MCF 10A (cell line): ENCODE measurements around the gene SKIC2. TPM values are rescaled to one million over a fixed set of nuclear protein-coding genes. Genes with fewer than 3 reads are reported as not detected.

ENCODE experiments used
- BruUV-seq: library from RNA; stranded (reverse); fragments of 400-500 nt; replicated peaks from 2 replicates; lab custom pipeline; 2021; lab: Mats Ljungman, UMichigan
- CTCF ChIA-PET: fragments of 300-600 bp; sonication (Branson Sonifier 250); formaldehyde crosslinking; extraction: SDS; loops from one replicate; lab custom pipeline; 2021; ENCODE audit warnings: antibody characterized with exemption, inconsistent platforms; lab: Yijun Ruan, JAX
- POLR2A ChIA-PET: fragments of 300-600, 350-650 bp; sonication (Branson Sonifier 250); formaldehyde crosslinking; extraction: SDS; loops from one replicate; lab custom pipeline; 2020; ENCODE audit warnings: antibody characterized with exemption, inconsistent platforms; lab: Yijun Ruan, JAX
- DNase-seq: peaks from one replicate; pipeline ENCODE4 v3.0.0-alpha.2; 2018; ENCODE audit not compliant: unreplicated experiment
- H3K27ac Mint-ChIP-seq: one replicate; pipeline ENCODE4 v1.8.0; 2022; ENCODE audit warnings: mild to moderate bottlenecking, low read depth, mixed read lengths; ENCODE audit not compliant: unreplicated experiment
- H3K27me3 Mint-ChIP-seq: one replicate; pipeline ENCODE4 v1.8.0; 2022; ENCODE audit warnings: mixed read lengths; ENCODE audit not compliant: insufficient read depth, unreplicated experiment
- H3K36me3 Mint-ChIP-seq: one replicate; pipeline ENCODE4 v1.8.0; 2022; ENCODE audit warnings: mild to moderate bottlenecking, moderate library complexity, mixed read lengths; ENCODE audit not compliant: insufficient read depth, unreplicated experiment
- H3K4me1 Mint-ChIP-seq: one replicate; pipeline ENCODE4 v1.8.0; 2022; ENCODE audit warnings: mixed read lengths; ENCODE audit not compliant: insufficient read depth, unreplicated experiment
- H3K4me3 Mint-ChIP-seq: one replicate; pipeline ENCODE4 v1.8.0; 2022; ENCODE audit warnings: mild to moderate bottlenecking, moderate library complexity, mixed read lengths; ENCODE audit not compliant: unreplicated experiment
- H3K9me3 Mint-ChIP-seq: one replicate; pipeline ENCODE4 v1.8.0; 2022; ENCODE audit warnings: mixed read lengths; ENCODE audit not compliant: unreplicated experiment
- CTCF ChIP-seq: fragments of 200-600 bp; IDR thresholded peaks from one replicate; pipeline ENCODE4 v1.8.0; 2022; ENCODE audit warnings: antibody characterized with exemption, mild to moderate bottlenecking; ENCODE audit not compliant: unreplicated experiment
- intact Hi-C: fragments of 100-400 bp; cut with micrococcal nuclease; formaldehyde crosslinking; loops from 2 replicates; pipeline ENCODE4 v1.14.1; 2022
- total RNA-seq: library from RNA; stranded (reverse); gene quantifications from 2 replicates; pipeline ENCODE4 v1.2.3, GENCODE V29; 2022

The SKIC2 gene
- total RNA-seq, 1 experiment from 2014 or later, result 53.1 TPM

DNA sequence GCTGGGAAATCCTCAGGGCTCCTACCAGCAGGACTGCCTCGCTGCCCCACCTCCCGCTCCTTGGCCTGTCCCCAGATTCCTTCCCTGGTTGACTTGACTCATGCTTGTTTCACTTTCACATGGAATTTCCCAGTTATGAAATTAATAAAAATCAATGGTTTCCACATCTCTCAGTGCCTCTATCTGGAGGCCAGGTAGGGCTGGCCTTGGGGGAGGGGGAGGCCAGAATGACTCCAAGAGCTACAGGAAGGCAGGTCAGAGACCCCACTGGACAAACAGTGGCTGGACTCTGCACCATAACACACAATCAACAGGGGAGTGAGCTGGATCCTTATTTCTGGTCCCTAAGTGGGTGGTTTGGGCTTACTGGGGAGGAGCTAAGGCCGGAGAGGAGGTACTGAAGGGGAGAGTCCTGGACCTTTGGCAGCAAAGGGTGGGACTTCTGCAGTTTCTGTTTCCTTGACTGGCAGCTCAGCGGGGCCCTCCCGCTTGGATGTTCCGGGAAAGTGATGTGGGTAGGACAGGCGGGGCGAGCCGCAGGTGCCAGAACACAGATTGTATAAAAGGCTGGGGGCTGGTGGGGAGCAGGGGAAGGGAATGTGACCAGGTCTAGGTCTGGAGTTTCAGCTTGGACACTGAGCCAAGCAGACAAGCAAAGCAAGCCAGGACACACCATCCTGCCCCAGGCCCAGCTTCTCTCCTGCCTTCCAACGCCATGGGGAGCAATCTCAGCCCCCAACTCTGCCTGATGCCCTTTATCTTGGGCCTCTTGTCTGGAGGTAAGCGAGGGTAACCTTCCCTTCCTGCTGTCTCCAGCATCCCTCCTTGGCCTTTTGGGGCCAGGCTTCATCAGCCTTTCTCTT, 13.2 kb upstream of the SKIC2 start, which contains the start of gene CFB:
Gene CFB (plus strand): TSS at position 589 of the 863 bp plus-strand sequence. CDS start 127 bp downstream, at position 716.
- ChIA-PET POLR2A (interaction anchor here (0.6 to 3.0 kb wide), 19 partner anchors 12 to 1309 kb away, joined by 3 to 24 read pairs (median 5); partner anchors contain the start of genes DXO, EHMT2, FKBPL and NELFE), CTCF (interaction anchor here (0.6 to 0.9 kb wide), 3 partner anchors 25 to 333 kb away, joined by 3 to 4 read pairs (median 3); no protein-coding TSS in a partner anchor)
- Mint-ChIP-seq H3K4me3 (peak within 1 kb of the TSS; percentile 64), H3K36me3 (peaks cover 40% of the 10 kb centered on the region), H3K27ac (peak within 1 kb of the TSS; percentile 90), H3K4me1 (peaks cover 59% of the 10 kb centered on the region), H3K27me3 (no peaks in the 10 kb centered on the region), H3K9me3 (no peaks in the 10 kb centered on the region)
- no peak for TF ChIP-seq CTCF
- intact Hi-C loops, result no loop called here
- DNase-seq, result peak; percentile 94
- no TSS peak for BruUV-seq

DNA sequence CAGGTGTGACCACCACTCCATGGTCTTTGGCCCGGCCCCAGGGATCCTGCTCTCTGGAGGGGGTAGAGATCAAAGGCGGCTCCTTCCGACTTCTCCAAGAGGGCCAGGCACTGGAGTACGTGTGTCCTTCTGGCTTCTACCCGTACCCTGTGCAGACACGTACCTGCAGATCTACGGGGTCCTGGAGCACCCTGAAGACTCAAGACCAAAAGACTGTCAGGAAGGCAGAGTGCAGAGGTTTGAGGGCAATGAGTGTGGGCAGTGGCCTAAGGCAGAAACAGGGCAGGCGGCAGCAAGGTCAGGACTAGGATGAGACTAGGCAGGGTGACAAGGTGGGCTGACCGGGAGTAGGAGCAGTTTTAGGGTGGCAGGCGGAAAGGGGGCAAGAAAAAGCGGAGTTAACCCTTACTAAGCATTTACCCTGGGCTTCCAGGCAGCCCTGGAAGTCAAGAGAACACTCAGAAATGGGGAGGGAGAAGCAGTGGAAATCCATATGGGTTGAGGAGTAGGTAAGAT, 12.5 kb upstream of the SKIC2 start:
- peak overlapping the region; percentile 90 for H3K27ac Mint-ChIP-seq
- peaks cover 40% of the 10 kb centered on the region for H3K36me3 Mint-ChIP-seq
- no peak for TF ChIP-seq CTCF
- H3K27me3 Mint-ChIP-seq, result no peaks in the 10 kb centered on the region
- no peak for DNase-seq
- ChIA-PET POLR2A (interaction anchor here (1.1 to 3.0 kb wide), 11 partner anchors 11 to 183 kb away, joined by 4 to 24 read pairs (median 6); partner anchors contain the start of genes DXO, EHMT2, FKBPL and NELFE), CTCF (no interaction called here)
- H3K4me1 Mint-ChIP-seq, result peaks cover 53% of the 10 kb centered on the region
- peak overlapping the region; percentile 64 for H3K4me3 Mint-ChIP-seq
- H3K9me3 Mint-ChIP-seq, result no peaks in the 10 kb centered on the region
- intact Hi-C loops, result no loop called here
- BruUV-seq, result TSS peak; percentile 69

DNA sequence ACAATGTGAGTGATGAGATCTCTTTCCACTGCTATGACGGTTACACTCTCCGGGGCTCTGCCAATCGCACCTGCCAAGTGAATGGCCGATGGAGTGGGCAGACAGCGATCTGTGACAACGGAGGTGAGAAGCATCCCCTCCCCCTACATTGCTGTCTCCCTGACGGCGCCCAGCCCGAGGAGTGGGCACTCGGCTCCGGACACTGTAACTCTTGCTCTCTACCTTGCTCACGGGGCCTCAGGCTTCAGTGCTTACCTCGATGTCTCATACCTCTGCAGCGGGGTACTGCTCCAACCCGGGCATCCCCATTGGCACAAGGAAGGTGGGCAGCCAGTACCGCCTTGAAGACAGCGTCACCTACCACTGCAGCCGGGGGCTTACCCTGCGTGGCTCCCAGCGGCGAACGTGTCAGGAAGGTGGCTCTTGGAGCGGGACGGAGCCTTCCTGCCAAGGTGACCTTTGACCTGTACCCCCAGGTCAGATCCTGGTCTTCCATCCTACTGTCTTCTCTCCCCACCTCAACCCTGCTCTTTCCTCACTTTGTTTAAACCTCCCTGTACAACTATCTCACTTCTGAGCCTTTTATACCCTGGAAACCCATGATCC, 11.8 kb upstream of the SKIC2 start:
- no peaks in the 10 kb centered on the region for H3K9me3 Mint-ChIP-seq
- peaks cover 52% of the 10 kb centered on the region for H3K4me1 Mint-ChIP-seq
- no peak for TF ChIP-seq CTCF
- CTCF ChIA-PET, result interaction anchor here (0.6 kb wide), 1 partner anchor 10 kb away, joined by 3 read pairs; no protein-coding TSS in a partner anchor
- H3K27ac Mint-ChIP-seq, result peak overlapping the region; percentile 51
- BruUV-seq, result no TSS peak
- H3K36me3 Mint-ChIP-seq, result peaks cover 40% of the 10 kb centered on the region
- intact Hi-C loops, result no loop called here
- H3K27me3 Mint-ChIP-seq, result no peaks in the 10 kb centered on the region
- H3K4me3 Mint-ChIP-seq, result peak overlapping the region; percentile 64
- POLR2A ChIA-PET, result interaction anchor here (0.9 to 3.6 kb wide), 4 partner anchors 12 to 49 kb away, joined by 5 to 24 read pairs (median 7); partner anchors contain the start of genes DXO, EHMT2, NELFE and SKIC2
- DNase-seq, result no peak
